ENCODE results near the gene TMUB2. TPM values are rescaled to one million over a fixed set of nuclear protein-coding genes. Genes with fewer than 3 reads are reported as not detected.

Gene TMUB2
- total RNA-seq, 5 donors from 2014 or later (not counting 1 experiment from before 2014, with no cell fraction given) = 42.0 to 46.6 (median 43.0) TPM

DNA sequence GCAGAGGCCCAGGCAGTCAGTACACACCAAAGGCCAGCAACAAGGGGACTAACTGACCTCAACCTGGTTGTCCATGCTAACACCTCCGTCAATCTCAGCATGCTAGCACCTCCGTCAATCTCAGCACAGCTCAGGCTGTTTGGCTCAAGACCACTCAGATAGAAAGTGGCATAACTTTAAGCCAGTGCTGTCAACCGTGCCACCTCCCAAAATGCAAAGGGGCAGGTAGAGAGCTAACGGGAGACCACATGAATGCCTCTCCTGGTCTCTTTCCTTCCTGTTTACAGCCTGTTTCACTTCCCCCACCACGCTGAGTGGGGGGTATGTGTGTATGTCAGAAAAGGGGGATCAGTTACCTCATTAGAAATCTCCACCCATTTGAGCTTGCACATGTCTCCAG lies 29.4 kb downstream of the TMUB2 start:
- no peaks in the 10 kb centered on the region for H3K27me3 ChIP-seq (replicated peaks in 1 of 2; ENCODE audit: control insufficient read depth in 2 of 2, extremely low read depth in 1 of 2, insufficient read depth in 2 of 2, low read length in 1 of 2)
- H3K27ac ChIP-seq (ENCODE audit: low read length) = peak overlapping the region; percentile 81
- WGBS (ENCODE audit: insufficient coverage) = 7% methylated on average over 2 of the region's 5 CpGs
- H3K4me3 ChIP-seq (ENCODE audit: control insufficient read depth in 1 of 2, extremely low read depth in 1 of 2, low read length in 1 of 2) = peak overlapping the region; percentile 70 to 78
- peaks cover 10 to 47% of the 10 kb centered on the region in 2 donors for H3K36me3 ChIP-seq (ENCODE audit: control insufficient read depth in 2 of 2, extremely low read depth in 1 of 2, insufficient read depth in 1 of 2, low read length in 1 of 2)
- no peaks in the 10 kb centered on the region for H3K27me3 Mint-ChIP-seq
- ChIA-PET POLR2A (interaction anchor here in 1 of 2 donors (0.6 kb wide), 1 partner anchor 16 kb away, joined by 14 read pairs; the partner anchor contains the start of gene ATXN7L3), CTCF (interaction anchor here in 1 of 2 donors (0.9 to 1.3 kb wide), 3 partner anchors 10 to 111 kb away, joined by 3 read pairs; no protein-coding TSS in a partner anchor)
- H3K36me3 Mint-ChIP-seq = peaks cover 38% of the 10 kb centered on the region
- H3K4me3 Mint-ChIP-seq = peak overlapping the region; percentile 80 to 84 (median 82)
- DNase-seq (peak in 33 of 35 experiments; percentile 19 to 77 (median 53)), ATAC-seq (replicated peaks in 1 of 4) (peak; percentile 8 to 23 (median 20))
- no peaks in the 10 kb centered on the region for H3K9me3 Mint-ChIP-seq
- H3K27ac Mint-ChIP-seq = peak overlapping the region; percentile 94 to 98
- peaks cover 32 to 70% of the 10 kb centered on the region in 2 experiments for H3K4me1 ChIP-seq (ENCODE audit: control insufficient read depth in 1 of 2, extremely low read depth in 1 of 2, insufficient read depth in 2 of 2, low read length in 2 of 2)
- H3K9me3 ChIP-seq = no peaks in the 10 kb centered on the region
- peaks cover 62 to 63% (median 63%) of the 10 kb centered on the region in 3 donors for H3K4me1 Mint-ChIP-seq

DNA sequence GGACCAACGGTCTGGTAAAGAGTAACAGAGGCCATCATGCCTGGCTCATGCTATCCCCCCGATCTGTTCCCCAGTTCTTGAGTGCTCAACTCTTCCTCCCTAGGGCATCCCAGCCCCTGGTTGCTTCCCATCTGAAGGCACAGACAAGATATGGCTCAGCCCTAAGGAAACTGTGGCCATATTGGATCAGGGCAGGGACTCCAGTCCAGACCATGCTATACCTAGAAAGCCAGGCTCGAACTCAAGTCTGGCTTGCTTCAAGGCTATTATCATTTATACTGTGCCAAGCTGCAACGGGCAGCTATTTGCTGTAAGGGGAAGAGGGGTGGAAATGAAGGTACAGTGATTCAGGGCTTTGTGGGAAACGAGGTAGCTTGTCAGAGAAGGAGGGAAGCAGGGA lies 29.9 kb downstream of the TMUB2 start:
- H3K4me3 ChIP-seq (ENCODE audit: control insufficient read depth in 1 of 2, extremely low read depth in 1 of 2, low read length in 1 of 2) = peak overlapping the region; percentile 70 to 78
- peak overlapping the region; percentile 81 for H3K27ac ChIP-seq (ENCODE audit: low read length)
- no peaks in the 10 kb centered on the region for H3K9me3 Mint-ChIP-seq
- H3K27ac Mint-ChIP-seq = peak overlapping the region; percentile 94 to 98
- H3K36me3 Mint-ChIP-seq = peaks cover 34% of the 10 kb centered on the region
- H3K4me1 ChIP-seq (ENCODE audit: control insufficient read depth in 1 of 2, extremely low read depth in 1 of 2, insufficient read depth in 2 of 2, low read length in 2 of 2) = peaks cover 32 to 66% of the 10 kb centered on the region in 2 experiments
- DNase-seq = peak in 1 of 35 experiments; percentile 18
- no peaks in the 10 kb centered on the region for H3K9me3 ChIP-seq
- H3K4me3 Mint-ChIP-seq = peak overlapping the region; percentile 80 to 84 (median 82)
- peaks cover 0 to 1% of the 10 kb centered on the region in 2 donors for H3K27me3 Mint-ChIP-seq
- POLR2A ChIA-PET = interaction anchor here (0.6 to 0.7 kb wide), 2 partner anchors 17 to 147 kb away, joined by 3 to 14 read pairs; partner anchors contain the start of gene ATXN7L3 (in 1 of the 2)
- ATAC-seq (replicated peaks in 1 of 4) = no peak
- CTCF ChIA-PET = interaction anchor here (0.6 to 1.3 kb wide), 4 partner anchors 10 to 137 kb away, joined by 3 read pairs; no protein-coding TSS in a partner anchor
- H3K36me3 ChIP-seq (ENCODE audit: control insufficient read depth in 2 of 2, extremely low read depth in 1 of 2, insufficient read depth in 1 of 2, low read length in 1 of 2) = peaks cover 7 to 42% of the 10 kb centered on the region in 2 donors
- peaks cover 57 to 59% (median 58%) of the 10 kb centered on the region in 3 donors for H3K4me1 Mint-ChIP-seq
- H3K27me3 ChIP-seq (replicated peaks in 1 of 2; ENCODE audit: control insufficient read depth in 2 of 2, extremely low read depth in 1 of 2, insufficient read depth in 2 of 2, low read length in 1 of 2) = no peaks in the 10 kb centered on the region
- WGBS (ENCODE audit: insufficient coverage) = 17% methylated on average over 3 of the region's 5 CpGs

- WGBS (ENCODE audit: insufficient coverage) = 2% methylated on average over 10 of the region's 10 CpGs
- no peak for ATAC-seq (replicated peaks in 1 of 4)
- peaks cover 32 to 65% of the 10 kb centered on the region in 2 experiments for H3K4me1 ChIP-seq (ENCODE audit: control insufficient read depth in 1 of 2, extremely low read depth in 1 of 2, insufficient read depth in 2 of 2, low read length in 2 of 2)
- ChIA-PET POLR2A (no interaction called here), CTCF (interaction anchor here (0.6 to 1.3 kb wide), 7 partner anchors 8 to 212 kb away, joined by 3 to 8 read pairs (median 3); no protein-coding TSS in a partner anchor)
- DNase-seq = no peak
- peak overlapping the region; percentile 72 for H3K27ac ChIP-seq (ENCODE audit: low read length)
- Mint-ChIP-seq H3K9me3 (no peaks in the 10 kb centered on the region), H3K36me3 (peaks cover 34% of the 10 kb centered on the region), H3K4me3 (peak overlapping the region; percentile 80 to 84 (median 82)), H3K27me3 (peaks cover 0 to 1% of the 10 kb centered on the region in 2 donors), H3K27ac (peak overlapping the region; percentile 94 to 98), H3K4me1 (peaks cover 57 to 58% (median 58%) of the 10 kb centered on the region in 3 donors)
- H3K27me3 ChIP-seq (replicated peaks in 1 of 2; ENCODE audit: control insufficient read depth in 2 of 2, extremely low read depth in 1 of 2, insufficient read depth in 2 of 2, low read length in 1 of 2) = no peaks in the 10 kb centered on the region
- peaks cover 4 to 35% of the 10 kb centered on the region in 2 donors for H3K36me3 ChIP-seq (ENCODE audit: control insufficient read depth in 2 of 2, extremely low read depth in 1 of 2, insufficient read depth in 1 of 2, low read length in 1 of 2)
- no peaks in the 10 kb centered on the region for H3K9me3 ChIP-seq
- peak overlapping the region; percentile 70 to 78 for H3K4me3 ChIP-seq (ENCODE audit: control insufficient read depth in 1 of 2, extremely low read depth in 1 of 2, low read length in 1 of 2)
Observed at GRCh38 chr17:44217738-44218343, 31.1 kb downstream of the TMUB2 start.

DNA sequence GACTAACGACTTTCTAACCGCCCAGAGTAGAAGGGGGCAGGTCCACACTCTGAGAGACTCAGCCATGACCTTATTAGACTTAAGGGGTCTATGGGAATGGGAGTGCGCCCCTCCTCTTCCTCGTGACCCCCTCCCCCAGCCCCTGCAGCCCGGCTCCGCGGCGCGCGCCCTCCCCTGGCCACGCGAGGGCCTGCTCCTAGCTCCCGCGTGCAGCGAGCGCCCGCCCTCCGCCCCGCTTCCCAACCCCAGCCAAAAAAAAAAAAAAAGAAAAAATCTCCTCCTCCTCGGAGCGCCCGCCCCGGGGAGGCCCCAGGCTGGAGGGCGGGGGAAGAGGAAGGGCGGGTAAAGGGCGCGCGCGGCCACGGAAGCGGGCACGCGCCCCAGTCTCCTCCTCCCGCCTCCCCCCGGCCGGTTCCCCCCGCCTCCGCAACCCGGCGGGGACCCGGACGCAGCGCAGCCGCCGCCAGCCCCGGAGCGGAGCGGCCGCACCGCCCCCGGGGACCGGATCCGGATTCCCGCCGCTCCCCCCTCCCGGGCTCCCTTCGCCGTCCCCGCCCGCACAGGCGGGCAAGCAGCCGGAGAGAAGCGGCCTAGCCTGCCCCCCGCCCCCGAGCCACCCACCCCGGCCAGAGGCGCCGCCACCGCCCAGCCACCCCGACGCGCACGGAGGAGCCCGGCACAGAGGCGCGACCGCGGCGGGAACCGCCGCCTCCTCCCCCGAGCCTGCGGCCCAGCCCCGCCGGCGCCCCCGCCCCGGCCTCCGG lies 31.8 kb downstream of the TMUB2 start:
- peaks cover 0 to 30% of the 10 kb centered on the region in 2 donors for H3K36me3 ChIP-seq (ENCODE audit: control insufficient read depth in 2 of 2, extremely low read depth in 1 of 2, insufficient read depth in 1 of 2, low read length in 1 of 2)
- H3K27ac Mint-ChIP-seq = peak overlapping the region; percentile 94 to 98
- ATAC-seq (replicated peaks in 1 of 4) (peak; percentile 41 to 66 (median 54)), DNase-seq (peak; percentile 72 to 93 (median 83))
- peak overlapping the region; percentile 80 to 84 (median 82) for H3K4me3 Mint-ChIP-seq
- no peaks in the 10 kb centered on the region for H3K27me3 ChIP-seq (replicated peaks in 1 of 2; ENCODE audit: control insufficient read depth in 2 of 2, extremely low read depth in 1 of 2, insufficient read depth in 2 of 2, low read length in 1 of 2)
- H3K36me3 Mint-ChIP-seq = peaks cover 34% of the 10 kb centered on the region
- H3K9me3 Mint-ChIP-seq = no peaks in the 10 kb centered on the region
- H3K4me1 ChIP-seq (ENCODE audit: control insufficient read depth in 1 of 2, extremely low read depth in 1 of 2, insufficient read depth in 2 of 2, low read length in 2 of 2) = peaks cover 32 to 58% of the 10 kb centered on the region in 2 experiments
- H3K27me3 Mint-ChIP-seq = peaks cover 0 to 1% of the 10 kb centered on the region in 2 donors
- CTCF ChIA-PET = interaction anchor here (0.6 to 1.4 kb wide), 9 partner anchors 9 to 212 kb away, joined by 3 to 8 read pairs (median 3); no protein-coding TSS in a partner anchor
- POLR2A ChIA-PET = no interaction called here
- H3K9me3 ChIP-seq = no peaks in the 10 kb centered on the region
- WGBS (ENCODE audit: insufficient coverage) = under 1% methylated on average over 42 of the region's 89 CpGs
- H3K4me3 ChIP-seq (ENCODE audit: control insufficient read depth in 1 of 2, extremely low read depth in 1 of 2, low read length in 1 of 2) = peak overlapping the region; percentile 70 to 78
- peak overlapping the region; percentile 72 for H3K27ac ChIP-seq (ENCODE audit: low read length)
- peaks cover 52 to 53% (median 53%) of the 10 kb centered on the region in 3 donors for H3K4me1 Mint-ChIP-seq

GRCh38 chr17:44219108-44219615 lies 32.4 kb downstream of the TMUB2 start:
- Mint-ChIP-seq H3K36me3 (peaks cover 28% of the 10 kb centered on the region), H3K27me3 (peaks cover 0 to 1% of the 10 kb centered on the region in 2 donors), H3K9me3 (no peaks in the 10 kb centered on the region), H3K4me1 (peaks cover 45 to 47% (median 46%) of the 10 kb centered on the region in 3 donors), H3K27ac (no peak overlapping the region), H3K4me3 (peak overlapping the region in 1 of 3 donors; percentile 31)
- Histone ChIP-seq H3K27me3 (replicated peaks in 1 of 2; ENCODE audit: control insufficient read depth in 2 of 2, extremely low read depth in 1 of 2, insufficient read depth in 2 of 2, low read length in 1 of 2) (no peaks in the 10 kb centered on the region), H3K9me3 (no peaks in the 10 kb centered on the region), H3K36me3 (ENCODE audit: control insufficient read depth in 2 of 2, extremely low read depth in 1 of 2, insufficient read depth in 1 of 2, low read length in 1 of 2) (peaks cover 0 to 26% of the 10 kb centered on the region in 2 donors), H3K4me1 (ENCODE audit: control insufficient read depth in 1 of 2, extremely low read depth in 1 of 2, insufficient read depth in 2 of 2, low read length in 2 of 2) (peaks cover 32 to 51% of the 10 kb centered on the region in 2 experiments), H3K4me3 (ENCODE audit: control insufficient read depth in 1 of 2, extremely low read depth in 1 of 2, low read length in 1 of 2) (peak overlapping the region; percentile 26 to 44), H3K27ac (ENCODE audit: low read length) (no peak overlapping the region)
- under 1% methylated on average over 68 of the region's 73 CpGs for WGBS (ENCODE audit: insufficient coverage)
- ATAC-seq (replicated peaks in 1 of 4) = peak; percentile 46 to 64 (median 54)
- CTCF ChIA-PET = interaction anchor here in 1 of 2 donors (1.4 kb wide), 1 partner anchor 108 kb away, joined by 3 read pairs; no protein-coding TSS in a partner anchor
- POLR2A ChIA-PET = no interaction called here
- DNase-seq = peak in 34 of 35 experiments; percentile 50 to 89 (median 65)
